T-helper 2 cell treated with Interferon-gamma antibody and Interleukin-4, amounts not matched to agents 5 μg/mL and 100 μg/mL, for 36 hours (primary cell): ENCODE results near the gene IQCB1.
A peak's percentile ranks its signal among the peaks of the same experiment; 100 is the strongest.

Source experiments
- DNase-seq: peaks from one replicate; pipeline ENCODE4 v3.0.0; 2021; ENCODE audit warnings: low spot score
- H3K27ac Mint-ChIP-seq: one replicate; pipeline ENCODE4 v1.8.0; 2021; ENCODE audit warnings: mild to moderate bottlenecking, mixed read lengths
- H3K27me3 Mint-ChIP-seq: one replicate; pipeline ENCODE4 v1.8.0; 2021; ENCODE audit warnings: low read depth, mixed read lengths
- H3K36me3 Mint-ChIP-seq: one replicate; pipeline ENCODE4 v1.8.0; 2021; ENCODE audit warnings: low read depth, mixed read lengths
- H3K4me1 Mint-ChIP-seq: one replicate; pipeline ENCODE4 v1.8.0; 2021; ENCODE audit warnings: low read depth, mixed read lengths
- H3K4me3 Mint-ChIP-seq: one replicate; pipeline ENCODE4 v1.8.0; 2022; ENCODE audit warnings: mild to moderate bottlenecking, moderate library complexity, mixed read lengths
- H3K9me3 Mint-ChIP-seq: one replicate; pipeline ENCODE4 v1.8.0; 2021; ENCODE audit warnings: mixed read lengths

The IQCB1 gene

DNA sequence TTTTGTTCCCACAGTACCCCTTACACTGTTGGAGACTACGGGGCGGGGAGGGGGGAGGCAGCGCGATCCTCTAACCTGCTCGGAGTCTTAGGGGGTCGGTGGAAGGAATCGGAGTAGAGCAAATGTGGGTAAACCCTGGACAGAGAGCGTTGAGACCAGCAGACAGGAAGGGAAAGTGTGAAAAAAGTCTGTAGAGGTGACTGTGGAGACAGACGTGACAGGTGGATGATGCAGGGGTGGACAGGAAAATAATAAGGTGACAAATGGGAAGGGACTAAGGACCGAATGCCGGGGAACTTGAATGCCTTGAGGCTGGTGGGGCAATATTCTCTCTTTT, 573 bp upstream of the IQCB1 start:
- peaks cover 38% of the 10 kb centered on the region for H3K36me3 Mint-ChIP-seq
- peak overlapping the region; percentile 97 for H3K27ac Mint-ChIP-seq
- H3K4me3 Mint-ChIP-seq, result peak overlapping the region; percentile 98
- no peaks in the 10 kb centered on the region for H3K27me3 Mint-ChIP-seq
- no peak for DNase-seq
- H3K9me3 Mint-ChIP-seq, result no peaks in the 10 kb centered on the region
- peaks cover 58% of the 10 kb centered on the region for H3K4me1 Mint-ChIP-seq

DNA sequence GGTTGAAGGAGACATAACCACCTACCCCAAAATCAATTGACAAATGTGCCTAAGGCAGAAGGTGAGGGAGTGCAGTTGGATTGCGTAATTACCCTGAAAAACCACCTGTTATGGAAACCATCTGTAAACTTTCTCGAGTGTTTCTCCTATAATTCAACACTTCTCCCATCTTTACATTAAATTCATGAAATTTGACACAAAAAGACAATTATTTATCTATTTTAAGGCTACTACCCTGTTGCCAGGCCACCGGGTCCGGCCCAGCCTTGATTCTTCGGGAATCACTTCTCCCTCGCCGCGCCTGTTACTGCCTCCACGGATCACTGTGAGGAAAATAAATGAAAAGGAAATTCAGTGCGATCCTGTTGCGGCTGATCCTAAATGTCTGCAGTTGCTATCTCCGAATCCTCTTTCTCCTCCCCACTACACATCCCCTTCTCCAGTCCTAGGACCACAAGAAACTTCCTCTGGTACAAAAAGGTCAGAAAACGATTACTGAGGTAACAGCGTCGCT, 646 bp downstream of the IQCB1 start:
- H3K4me1 Mint-ChIP-seq, result peaks cover 57% of the 10 kb centered on the region
- DNase-seq, result no peak
- H3K9me3 Mint-ChIP-seq, result no peaks in the 10 kb centered on the region
- H3K36me3 Mint-ChIP-seq, result peaks cover 34% of the 10 kb centered on the region
- no peaks in the 10 kb centered on the region for H3K27me3 Mint-ChIP-seq
- H3K27ac Mint-ChIP-seq, result peak overlapping the region; percentile 97
- peak overlapping the region; percentile 98 for H3K4me3 Mint-ChIP-seq

DNA sequence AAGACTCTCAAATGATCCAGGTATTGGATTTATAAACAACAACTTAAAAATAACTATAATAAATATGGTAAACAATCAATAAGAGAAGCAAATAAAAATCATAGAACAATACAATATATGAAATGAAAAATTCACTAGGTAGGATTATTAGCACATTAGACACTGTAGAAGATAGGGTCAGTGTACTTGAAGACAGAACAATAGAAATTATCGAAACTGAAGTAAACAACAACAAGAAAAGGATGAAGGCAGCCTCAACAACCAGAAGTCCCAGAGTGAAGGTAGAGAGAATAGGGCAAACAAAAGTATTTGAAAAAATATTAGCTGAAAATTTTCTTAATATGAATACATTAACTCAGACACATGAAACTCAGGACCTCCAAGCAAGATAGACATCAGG, 11.9 kb downstream of the IQCB1 start:
- no peaks in the 10 kb centered on the region for H3K27me3 Mint-ChIP-seq
- H3K27ac Mint-ChIP-seq, result no peak overlapping the region
- peaks cover 34% of the 10 kb centered on the region for H3K9me3 Mint-ChIP-seq
- H3K4me1 Mint-ChIP-seq, result peaks cover 18% of the 10 kb centered on the region
- peaks cover 79% of the 10 kb centered on the region for H3K36me3 Mint-ChIP-seq
- H3K4me3 Mint-ChIP-seq, result no peak overlapping the region
- no peak for DNase-seq

DNA sequence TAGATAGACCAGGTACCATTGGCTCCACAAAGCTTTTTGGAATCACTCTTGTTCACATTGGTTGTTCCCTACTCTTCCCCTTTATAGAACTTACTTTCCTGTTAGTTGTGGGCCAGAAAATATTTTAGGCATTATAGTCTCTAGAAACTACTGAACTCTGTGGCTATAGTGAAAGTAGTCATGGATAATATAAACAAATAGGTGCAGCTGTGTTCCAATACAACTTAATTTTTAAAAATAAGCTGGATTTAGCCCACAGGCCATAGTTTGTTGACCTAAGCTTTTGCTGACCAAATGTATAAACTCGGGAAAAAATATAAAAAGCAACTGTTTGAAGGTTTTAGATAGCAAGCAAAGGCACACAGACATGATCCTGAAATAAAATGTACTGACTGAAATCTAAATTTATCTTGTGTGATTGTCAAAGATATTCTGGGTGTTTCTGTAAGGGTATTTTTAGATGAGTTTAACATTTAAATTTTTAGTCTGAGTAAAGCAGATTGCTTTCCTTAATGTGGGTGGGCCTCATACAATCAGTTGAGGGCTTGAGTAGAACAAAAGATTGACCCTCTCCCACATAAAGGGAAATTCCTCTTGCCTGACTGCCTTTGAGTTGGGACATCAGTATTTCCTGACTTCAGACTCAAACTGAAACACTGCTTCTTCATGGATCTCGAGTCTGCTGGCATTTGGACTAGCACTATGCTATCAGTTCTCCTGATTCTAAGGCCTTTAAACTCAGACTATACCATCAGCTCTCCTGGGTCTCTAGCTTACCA, 13.2 kb downstream of the IQCB1 start:
- Mint-ChIP-seq H3K36me3 (peaks cover 78% of the 10 kb centered on the region), H3K9me3 (peaks cover 35% of the 10 kb centered on the region), H3K27ac (no peak overlapping the region), H3K4me3 (no peak overlapping the region), H3K27me3 (no peaks in the 10 kb centered on the region), H3K4me1 (peaks cover 23% of the 10 kb centered on the region)
- no peak for DNase-seq

DNA sequence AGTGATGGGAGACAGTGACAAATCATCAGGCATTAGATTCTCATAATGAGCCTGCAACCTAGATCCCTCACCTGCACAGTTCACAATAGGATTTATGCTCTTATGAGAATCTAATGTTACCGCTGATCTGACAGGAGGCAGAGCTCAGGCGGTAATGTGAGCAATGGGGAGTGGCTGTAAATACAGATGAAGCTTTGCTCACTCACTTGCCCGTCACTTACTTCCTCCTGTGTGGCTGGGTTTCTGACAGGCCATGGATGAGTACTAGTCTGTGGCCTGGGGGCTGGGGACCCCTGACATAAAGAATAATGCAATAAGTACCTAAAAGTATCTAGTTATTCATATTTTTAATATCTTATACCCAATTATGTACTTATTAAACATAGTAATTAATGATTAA, 15.6 kb downstream of the IQCB1 start:
- no peak for DNase-seq
- H3K27ac Mint-ChIP-seq, result no peak overlapping the region
- H3K4me1 Mint-ChIP-seq, result peaks cover 28% of the 10 kb centered on the region
- H3K27me3 Mint-ChIP-seq, result no peaks in the 10 kb centered on the region
- H3K4me3 Mint-ChIP-seq, result no peak overlapping the region
- H3K9me3 Mint-ChIP-seq, result peaks cover 34% of the 10 kb centered on the region
- peaks cover 79% of the 10 kb centered on the region for H3K36me3 Mint-ChIP-seq

DNA sequence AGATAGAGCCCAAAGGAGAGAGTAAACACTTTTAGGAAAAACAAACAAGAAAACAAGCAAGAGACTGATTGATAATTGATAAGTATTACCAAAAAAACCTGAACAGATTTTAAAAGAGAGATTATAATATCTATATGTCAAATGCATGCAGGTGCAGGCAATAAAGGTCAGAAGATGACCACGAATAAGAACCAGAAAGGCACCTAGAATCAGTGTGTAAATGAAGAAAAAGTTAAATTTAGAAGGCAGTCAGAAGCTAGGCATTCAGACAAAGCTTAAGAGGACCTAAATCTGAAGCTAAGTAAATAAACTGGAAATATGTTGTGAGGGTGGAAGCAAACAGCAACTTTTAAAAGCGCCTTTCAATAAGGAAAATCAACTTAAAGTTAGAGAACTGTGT, 16.3 kb downstream of the IQCB1 start:
- H3K4me3 Mint-ChIP-seq, result no peak overlapping the region
- peaks cover 34% of the 10 kb centered on the region for H3K4me1 Mint-ChIP-seq
- no peak for DNase-seq
- peaks cover 79% of the 10 kb centered on the region for H3K36me3 Mint-ChIP-seq
- no peaks in the 10 kb centered on the region for H3K27me3 Mint-ChIP-seq
- H3K9me3 Mint-ChIP-seq, result peaks cover 28% of the 10 kb centered on the region
- no peak overlapping the region for H3K27ac Mint-ChIP-seq

DNA sequence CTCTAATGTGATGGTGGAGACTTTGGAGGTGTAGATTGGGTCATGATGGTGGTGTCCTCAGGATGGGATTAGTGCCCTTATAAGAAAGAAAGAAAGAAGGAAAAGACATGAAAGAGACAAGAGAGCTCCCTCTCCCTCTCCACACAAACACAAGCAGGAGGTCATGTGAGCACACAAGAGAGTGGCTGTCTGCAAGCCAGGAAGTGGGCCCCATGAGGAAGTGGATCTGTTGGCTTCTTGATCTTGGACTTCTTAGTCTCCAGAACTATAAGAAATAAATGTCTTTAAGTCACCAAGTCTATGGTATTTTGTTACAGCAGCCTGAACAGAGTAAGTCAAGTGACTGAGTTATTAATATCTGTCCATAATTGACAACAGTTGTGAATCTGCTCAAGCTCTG, 17.1 kb downstream of the IQCB1 start:
- H3K36me3 Mint-ChIP-seq, result peaks cover 74% of the 10 kb centered on the region
- peaks cover 39% of the 10 kb centered on the region for H3K4me1 Mint-ChIP-seq
- no peak for DNase-seq
- H3K9me3 Mint-ChIP-seq, result peaks cover 21% of the 10 kb centered on the region
- no peak overlapping the region for H3K4me3 Mint-ChIP-seq
- H3K27me3 Mint-ChIP-seq, result no peaks in the 10 kb centered on the region
- no peak overlapping the region for H3K27ac Mint-ChIP-seq

DNA sequence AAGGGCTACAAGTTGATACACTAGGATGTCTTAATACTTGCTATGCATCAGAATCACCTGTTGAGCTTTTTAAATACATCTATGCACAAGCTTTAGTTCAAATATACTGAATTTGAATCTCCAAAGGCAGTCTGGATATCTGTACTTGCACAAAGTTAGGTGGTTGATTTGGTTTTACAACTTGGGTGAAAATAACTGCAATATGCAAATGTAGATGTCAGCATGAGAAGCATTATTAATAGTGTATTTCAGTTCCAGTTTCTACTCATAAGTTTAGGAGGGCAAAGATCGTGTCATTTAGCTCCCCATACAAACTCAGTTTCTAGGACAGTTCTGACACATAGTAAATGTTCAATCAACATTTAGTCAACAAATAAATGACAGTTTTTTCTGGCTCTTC, 25.6 kb downstream of the IQCB1 start:
- no peak overlapping the region for H3K27ac Mint-ChIP-seq

DNA sequence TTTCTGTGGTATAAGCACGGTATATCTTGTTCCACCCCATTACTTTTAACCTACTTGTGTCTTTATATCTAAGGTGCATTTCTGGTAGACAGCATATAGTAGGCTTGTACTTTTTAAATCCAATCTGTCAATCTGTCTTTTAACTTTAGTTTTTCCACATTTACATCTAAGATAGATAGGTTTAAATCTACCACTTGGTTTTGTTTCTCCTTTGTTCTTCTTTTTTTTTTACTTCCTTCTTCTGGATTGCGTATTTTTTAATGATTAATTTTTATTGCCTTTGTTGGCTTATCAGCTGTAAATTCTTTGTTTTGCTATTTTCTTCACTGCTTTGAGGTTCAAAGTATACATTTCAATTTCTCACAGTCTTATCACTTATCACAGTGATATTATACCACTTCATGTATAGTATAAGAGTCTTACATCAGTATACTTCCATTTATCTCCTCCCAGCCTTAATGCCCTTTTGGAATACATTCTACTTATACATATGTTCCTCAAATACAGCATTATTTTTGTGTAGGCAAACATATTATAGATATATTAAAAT, 31.0 kb downstream of the IQCB1 start:
- Mint-ChIP-seq H3K36me3 (peaks cover 36% of the 10 kb centered on the region), H3K4me1 (peaks cover 13% of the 10 kb centered on the region), H3K27me3 (no peaks in the 10 kb centered on the region), H3K9me3 (no peaks in the 10 kb centered on the region), H3K27ac (no peak overlapping the region), H3K4me3 (no peak overlapping the region)
- no peak for DNase-seq

More for the DNA sequence above, 25.6 kb downstream of the IQCB1 start:
- Mint-ChIP-seq H3K9me3 (no peaks in the 10 kb centered on the region), H3K4me3 (no peak overlapping the region), H3K4me1 (peaks cover 17% of the 10 kb centered on the region), H3K36me3 (peaks cover 50% of the 10 kb centered on the region), H3K27me3 (no peaks in the 10 kb centered on the region)
- DNase-seq, result no peak

DNA sequence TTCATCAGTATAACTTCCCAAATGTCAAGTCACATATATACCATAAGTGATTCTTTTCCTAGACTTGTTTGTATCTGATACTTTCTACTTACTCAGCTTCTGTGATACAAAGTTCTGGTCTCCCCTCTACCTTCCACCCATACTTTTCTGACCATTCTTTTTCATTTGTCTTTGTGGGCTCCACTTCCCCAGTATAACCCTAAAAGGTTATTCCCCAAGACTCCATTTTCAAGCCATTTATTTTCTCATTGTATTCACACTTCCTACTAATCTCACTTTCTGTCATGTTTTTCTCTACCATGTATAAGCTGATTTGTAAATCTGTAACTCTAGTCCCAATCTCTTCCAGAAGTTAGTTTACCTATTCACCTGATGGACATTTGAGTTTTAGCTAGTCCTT, 34.0 kb downstream of the IQCB1 start:
- Mint-ChIP-seq H3K27me3 (no peaks in the 10 kb centered on the region), H3K36me3 (peaks cover 38% of the 10 kb centered on the region), H3K4me1 (peaks cover 19% of the 10 kb centered on the region), H3K9me3 (no peaks in the 10 kb centered on the region), H3K4me3 (no peak overlapping the region), H3K27ac (peak overlapping the region; percentile 3)
- DNase-seq, result no peak

DNA sequence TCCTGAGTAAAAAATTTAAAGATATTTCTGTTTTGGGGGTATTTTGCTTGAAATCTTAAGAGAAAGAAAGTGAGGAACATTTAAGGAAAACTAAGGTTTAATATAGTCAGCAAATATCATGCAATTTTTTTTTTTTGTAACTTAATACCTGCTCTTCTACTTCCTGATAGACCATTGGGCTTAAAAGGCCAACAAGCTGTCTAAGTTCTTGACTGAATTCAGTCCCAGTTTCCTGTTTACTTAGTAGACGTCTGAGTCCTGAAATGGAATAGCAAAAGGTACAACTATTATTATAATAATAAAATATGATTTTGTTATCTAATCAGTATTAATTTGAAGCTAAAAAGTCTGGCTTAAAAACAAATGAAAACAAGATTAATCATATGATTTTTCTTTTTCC, 37.9 kb downstream of the IQCB1 start:
- peaks cover 36% of the 10 kb centered on the region for H3K36me3 Mint-ChIP-seq

DNA sequence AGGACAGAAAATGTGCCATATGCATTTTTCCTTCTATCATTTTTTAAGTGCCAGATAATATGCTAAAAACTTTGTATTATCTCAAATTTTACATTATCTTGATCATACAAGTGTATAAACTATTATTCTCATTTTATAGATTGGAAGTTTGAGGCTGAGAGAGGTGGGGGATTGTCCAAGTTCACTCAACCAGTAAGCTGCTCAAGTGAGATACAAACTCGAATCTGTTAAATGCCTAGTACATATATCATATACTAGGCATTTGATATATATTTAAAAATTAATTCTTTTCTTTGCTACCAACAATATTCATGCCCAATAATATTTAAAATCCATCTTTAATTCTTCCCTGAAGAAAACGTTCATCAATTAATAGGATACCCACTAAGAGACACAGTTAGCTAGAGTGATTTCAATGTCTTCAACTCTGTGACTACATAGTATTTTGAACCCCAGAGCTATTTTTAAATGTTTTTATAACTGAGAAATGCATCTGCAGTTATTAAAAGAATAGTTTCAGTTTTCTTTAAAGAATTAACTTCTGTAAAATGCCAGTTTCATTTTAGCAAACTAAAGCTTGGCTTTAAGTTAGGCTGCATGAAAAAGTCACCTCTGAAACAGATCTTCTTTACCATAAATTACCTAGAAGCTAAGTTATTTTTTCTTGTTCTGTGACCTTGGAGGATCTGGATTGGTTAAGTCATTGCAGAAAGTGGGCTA, 40.4 kb downstream of the IQCB1 start:
- H3K27ac Mint-ChIP-seq, result no peak overlapping the region
- no peak overlapping the region for H3K4me3 Mint-ChIP-seq
- peaks cover 11% of the 10 kb centered on the region for H3K4me1 Mint-ChIP-seq
- H3K9me3 Mint-ChIP-seq, result no peaks in the 10 kb centered on the region
- peaks cover 34% of the 10 kb centered on the region for H3K36me3 Mint-ChIP-seq
- H3K27me3 Mint-ChIP-seq, result no peaks in the 10 kb centered on the region
- no peak for DNase-seq

More for the DNA sequence above, 37.9 kb downstream of the IQCB1 start:
- Mint-ChIP-seq H3K9me3 (no peaks in the 10 kb centered on the region), H3K4me1 (peaks cover 21% of the 10 kb centered on the region), H3K27me3 (no peaks in the 10 kb centered on the region), H3K27ac (no peak overlapping the region), H3K4me3 (no peak overlapping the region)
- no peak for DNase-seq

DNA sequence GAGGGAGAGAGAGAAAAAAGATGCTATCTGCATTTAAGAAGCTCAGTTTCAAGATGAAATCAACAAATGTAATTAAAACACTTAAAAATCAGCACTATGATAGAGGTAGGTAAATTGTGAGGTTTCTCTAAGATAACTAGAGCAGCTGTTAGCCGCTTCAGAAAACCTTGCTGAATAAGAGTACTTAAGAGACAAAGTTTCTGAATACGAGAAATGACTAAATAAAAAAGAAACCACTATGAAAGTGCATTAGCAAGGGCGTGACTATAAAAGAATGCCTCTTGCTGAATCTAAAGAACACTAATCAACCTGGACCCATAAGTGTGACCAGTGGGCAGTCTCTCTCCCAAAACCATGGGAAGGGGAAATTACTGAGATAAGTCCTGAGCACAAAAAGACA, 41.8 kb downstream of the IQCB1 start:
- Mint-ChIP-seq H3K27me3 (no peaks in the 10 kb centered on the region), H3K27ac (no peak overlapping the region), H3K36me3 (peaks cover 44% of the 10 kb centered on the region), H3K9me3 (no peaks in the 10 kb centered on the region), H3K4me3 (no peak overlapping the region), H3K4me1 (peaks cover 11% of the 10 kb centered on the region)
- no peak for DNase-seq

DNA sequence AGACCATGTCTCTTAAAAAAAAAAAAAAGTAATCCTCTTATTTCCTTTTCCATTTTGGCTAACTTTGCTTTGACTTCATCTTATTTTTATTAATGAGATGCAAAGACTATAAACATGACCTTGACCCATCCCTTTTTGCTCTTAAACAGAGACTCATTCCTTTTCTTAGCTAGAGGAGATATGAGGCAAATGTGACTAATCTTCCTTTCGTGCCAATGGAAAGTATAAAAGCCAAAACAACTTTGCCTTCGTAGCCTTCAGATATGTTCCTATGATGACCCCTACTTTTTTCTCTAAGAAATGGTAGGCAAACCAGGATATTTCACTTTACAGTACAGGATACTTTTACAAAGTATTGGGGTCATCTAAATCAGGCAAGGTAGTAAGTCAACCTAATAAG, 48.4 kb downstream of the IQCB1 start:
- peaks cover 42% of the 10 kb centered on the region for H3K36me3 Mint-ChIP-seq
- no peaks in the 10 kb centered on the region for H3K9me3 Mint-ChIP-seq
- H3K27ac Mint-ChIP-seq, result no peak overlapping the region
- H3K4me3 Mint-ChIP-seq, result no peak overlapping the region
- no peaks in the 10 kb centered on the region for H3K27me3 Mint-ChIP-seq
- DNase-seq, result no peak
- no peaks in the 10 kb centered on the region for H3K4me1 Mint-ChIP-seq
